ENCODE data around the gene STXBP5L. TPM values are rescaled to one million over a fixed set of nuclear protein-coding genes. Genes with fewer than 3 reads are reported as not detected.
"Not testable (repeated sequence)": the region's sequence is repeated elsewhere in the genome, so short reads cannot be mapped to it uniquely, and the experiment has no call there.

Gene STXBP5L
- total RNA-seq, 2 experiments from 2014 or later = 2.7 to 10.5 TPM

DNA sequence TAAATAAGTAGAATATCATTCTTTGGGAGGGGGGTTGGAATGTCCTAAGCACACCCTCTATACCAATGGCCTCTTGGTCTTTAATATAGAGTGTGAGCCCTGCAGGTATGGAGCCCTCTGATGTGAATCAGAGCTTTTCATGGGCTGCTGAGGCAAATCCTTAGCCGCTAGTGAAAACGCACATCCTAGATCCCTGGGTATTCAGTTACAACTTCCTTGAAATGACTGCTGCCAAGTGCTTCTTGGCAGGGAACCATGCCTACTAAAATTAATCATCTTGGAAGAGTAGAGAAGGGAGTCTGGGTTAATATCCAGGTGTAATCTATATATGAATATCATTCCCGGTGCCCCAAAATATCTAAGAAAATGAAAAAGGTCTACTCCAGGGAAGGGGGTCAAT is 528.6 kb downstream of the STXBP5L start:
- no peak overlapping the region for H3K4me2 ChIP-seq (ENCODE audit: low read length)
- CTCF ChIA-PET (ENCODE audit: unreplicated experiment) = interaction anchor here (0.9 kb wide), 1 partner anchor 18 kb away, joined by 3 read pairs; no protein-coding TSS in a partner anchor
- no peak overlapping the region for H2AFZ ChIP-seq (ENCODE audit: low read length)
- intact Hi-C loops (cut with micrococcal nuclease; ENCODE audit: unreplicated experiment) = no loop called here
- H3K9me2 ChIP-seq (ENCODE audit: insufficient read depth, low read length) = no peaks in the 10 kb centered on the region
- H3K27ac ChIP-seq (ENCODE audit: low read depth, low read length, poor library complexity, severe bottlenecking) = no peak overlapping the region
- no peak for TF ChIP-seq EZH2phosphoT487 (IDR thresholded peaks at IDR 0.05; ENCODE audit: borderline replicate concordance, low read depth, low read length)
- TF ChIP-seq, protein P1, sequence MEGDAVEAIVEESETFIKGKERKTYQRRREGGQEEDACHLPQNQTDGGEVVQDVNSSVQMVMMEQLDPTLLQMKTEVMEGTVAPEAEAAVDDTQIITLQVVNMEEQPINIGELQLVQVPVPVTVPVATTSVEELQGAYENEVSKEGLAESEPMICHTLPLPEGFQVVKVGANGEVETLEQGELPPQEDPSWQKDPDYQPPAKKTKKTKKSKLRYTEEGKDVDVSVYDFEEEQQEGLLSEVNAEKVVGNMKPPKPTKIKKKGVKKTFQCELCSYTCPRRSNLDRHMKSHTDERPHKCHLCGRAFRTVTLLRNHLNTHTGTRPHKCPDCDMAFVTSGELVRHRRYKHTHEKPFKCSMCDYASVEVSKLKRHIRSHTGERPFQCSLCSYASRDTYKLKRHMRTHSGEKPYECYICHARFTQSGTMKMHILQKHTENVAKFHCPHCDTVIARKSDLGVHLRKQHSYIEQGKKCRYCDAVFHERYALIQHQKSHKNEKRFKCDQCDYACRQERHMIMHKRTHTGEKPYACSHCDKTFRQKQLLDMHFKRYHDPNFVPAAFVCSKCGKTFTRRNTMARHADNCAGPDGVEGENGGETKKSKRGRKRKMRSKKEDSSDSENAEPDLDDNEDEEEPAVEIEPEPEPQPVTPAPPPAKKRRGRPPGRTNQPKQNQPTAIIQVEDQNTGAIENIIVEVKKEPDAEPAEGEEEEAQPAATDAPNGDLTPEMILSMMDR (conservative IDR thresholded peaks at IDR 0.05; ENCODE audit: low read length) = no peak
- peaks cover 17% of the 10 kb centered on the region for H3K4me1 ChIP-seq (ENCODE audit: insufficient read depth, low read length, poor library complexity, severe bottlenecking)
- H3K79me2 ChIP-seq (ENCODE audit: insufficient read depth, low read depth, low read length) = no peaks in the 10 kb centered on the region
- POLR2A ChIA-PET = no interaction called here
- no peak for DNase-seq (ENCODE audit: low spot score)
- BruUV-seq (replicated peaks) = no TSS peak
- H3K36me3 ChIP-seq (ENCODE audit: insufficient read depth, low read length) = peaks cover 99% of the 10 kb centered on the region
- H4K20me1 ChIP-seq (ENCODE audit: insufficient read depth, low read length) = no peaks in the 10 kb centered on the region
- H3K4me3 ChIP-seq (ENCODE audit: low read depth, low read length, poor library complexity, severe bottlenecking) = no peak overlapping the region
- H3K9me3 ChIP-seq (ENCODE audit: low read length) = no peaks in the 10 kb centered on the region

DNA sequence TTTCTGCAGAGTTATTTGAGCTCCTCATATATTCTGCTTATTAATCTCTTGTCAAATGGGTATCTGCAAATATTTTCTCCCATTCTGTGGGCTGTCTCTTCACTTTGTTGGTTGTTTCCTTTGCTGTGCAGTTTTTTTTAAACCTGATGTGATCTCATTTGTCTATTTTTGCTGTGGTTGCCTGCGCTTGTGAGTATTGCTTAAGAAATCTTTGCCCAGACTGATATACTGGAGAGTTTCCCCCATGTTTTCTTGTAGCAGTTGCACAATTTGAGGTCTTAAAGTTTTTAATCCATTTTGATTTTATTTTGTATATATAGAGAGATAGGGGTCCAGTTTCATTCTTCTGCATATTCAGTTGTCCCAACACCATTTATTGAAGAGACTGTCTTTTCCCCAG is 535.5 kb downstream of the STXBP5L start:
- CTCF ChIA-PET (ENCODE audit: unreplicated experiment) = no interaction called here
- H2AFZ ChIP-seq (ENCODE audit: low read length) = no peak overlapping the region
- H3K79me2 ChIP-seq (ENCODE audit: insufficient read depth, low read depth, low read length) = no peaks in the 10 kb centered on the region
- no peak for DNase-seq (ENCODE audit: low spot score)
- no peak overlapping the region for H3K27ac ChIP-seq (ENCODE audit: low read depth, low read length, poor library complexity, severe bottlenecking)
- H3K9me2 ChIP-seq (ENCODE audit: insufficient read depth, low read length) = no peaks in the 10 kb centered on the region
- no peaks in the 10 kb centered on the region for H3K4me1 ChIP-seq (ENCODE audit: insufficient read depth, low read length, poor library complexity, severe bottlenecking)
- H4K20me1 ChIP-seq (ENCODE audit: insufficient read depth, low read length) = no peaks in the 10 kb centered on the region
- intact Hi-C loops (cut with micrococcal nuclease; ENCODE audit: unreplicated experiment) = no loop called here
- POLR2A ChIA-PET = no interaction called here
- H3K4me3 ChIP-seq (ENCODE audit: low read depth, low read length, poor library complexity, severe bottlenecking) = no peak overlapping the region
- H3K4me2 ChIP-seq (ENCODE audit: low read length) = no peak overlapping the region
- H3K9me3 ChIP-seq (ENCODE audit: low read length) = peaks cover 3% of the 10 kb centered on the region; the same call in 1 of the 2 replicates
- peaks cover 95% of the 10 kb centered on the region for H3K36me3 ChIP-seq (ENCODE audit: insufficient read depth, low read length)
- no TSS peak for BruUV-seq (replicated peaks)
- no peak for TF ChIP-seq EZH2phosphoT487 (IDR thresholded peaks at IDR 0.05; ENCODE audit: borderline replicate concordance, low read depth, low read length)
- TF ChIP-seq, protein P1 (conservative IDR thresholded peaks at IDR 0.05; ENCODE audit: low read length) = no peak

DNA sequence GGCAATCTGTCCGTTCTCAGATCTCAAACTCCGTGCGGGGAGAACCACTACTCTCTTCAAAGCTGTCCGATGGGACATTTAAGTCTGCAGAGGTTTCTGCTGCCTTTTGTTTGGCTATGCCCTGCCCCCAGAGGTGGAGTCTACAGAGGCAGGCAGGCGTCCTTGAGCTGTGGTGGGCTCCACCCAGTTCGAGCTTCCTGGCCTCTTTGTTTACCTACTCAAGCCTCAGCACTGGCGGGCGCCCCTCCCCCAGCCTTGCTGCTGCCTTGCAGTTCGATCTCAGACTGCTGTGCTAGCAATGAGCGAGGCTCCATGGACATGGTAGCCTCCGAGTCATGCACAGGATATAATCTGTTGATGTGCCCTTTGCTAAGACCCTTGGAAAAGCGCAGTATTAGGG is 543.7 kb downstream of the STXBP5L start:
- DNase-seq (ENCODE audit: low spot score); H3K4me2 ChIP-seq (ENCODE audit: low read length); POLR2A ChIA-PET; H3K27ac ChIP-seq (ENCODE audit: low read depth, low read length, poor library complexity, severe bottlenecking); intact Hi-C loops (cut with micrococcal nuclease; ENCODE audit: unreplicated experiment); H3K79me2 ChIP-seq (ENCODE audit: insufficient read depth, low read depth, low read length); H3K4me3 ChIP-seq (ENCODE audit: low read depth, low read length, poor library complexity, severe bottlenecking); H3K9me2 ChIP-seq (ENCODE audit: insufficient read depth, low read length); H3K9me3 ChIP-seq (ENCODE audit: low read length); H2AFZ ChIP-seq (ENCODE audit: low read length); BruUV-seq (replicated peaks); H4K20me1 ChIP-seq (ENCODE audit: insufficient read depth, low read length); H3K4me1 ChIP-seq (ENCODE audit: insufficient read depth, low read length, poor library complexity, severe bottlenecking): not testable (repeated sequence)
- peaks cover 59% of the 10 kb centered on the region for H3K36me3 ChIP-seq (ENCODE audit: insufficient read depth, low read length)
- CTCF ChIA-PET (ENCODE audit: unreplicated experiment) = interaction anchor here (1.6 kb wide), 1 partner anchor 8 kb away, joined by 4 read pairs; no protein-coding TSS in a partner anchor

All from OCI-LY7 (cell line).